Measurements from ENCODE around the gene CRYZ.
A peak's percentile ranks its signal among the peaks of the same experiment; 100 is the strongest.
"Not testable (repeated sequence)": the region's sequence is repeated elsewhere in the genome, so short reads cannot be mapped to it uniquely, and the experiment has no call there.

Gene CRYZ, protein sequence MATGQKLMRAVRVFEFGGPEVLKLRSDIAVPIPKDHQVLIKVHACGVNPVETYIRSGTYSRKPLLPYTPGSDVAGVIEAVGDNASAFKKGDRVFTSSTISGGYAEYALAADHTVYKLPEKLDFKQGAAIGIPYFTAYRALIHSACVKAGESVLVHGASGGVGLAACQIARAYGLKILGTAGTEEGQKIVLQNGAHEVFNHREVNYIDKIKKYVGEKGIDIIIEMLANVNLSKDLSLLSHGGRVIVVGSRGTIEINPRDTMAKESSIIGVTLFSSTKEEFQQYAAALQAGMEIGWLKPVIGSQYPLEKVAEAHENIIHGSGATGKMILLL

DNA sequence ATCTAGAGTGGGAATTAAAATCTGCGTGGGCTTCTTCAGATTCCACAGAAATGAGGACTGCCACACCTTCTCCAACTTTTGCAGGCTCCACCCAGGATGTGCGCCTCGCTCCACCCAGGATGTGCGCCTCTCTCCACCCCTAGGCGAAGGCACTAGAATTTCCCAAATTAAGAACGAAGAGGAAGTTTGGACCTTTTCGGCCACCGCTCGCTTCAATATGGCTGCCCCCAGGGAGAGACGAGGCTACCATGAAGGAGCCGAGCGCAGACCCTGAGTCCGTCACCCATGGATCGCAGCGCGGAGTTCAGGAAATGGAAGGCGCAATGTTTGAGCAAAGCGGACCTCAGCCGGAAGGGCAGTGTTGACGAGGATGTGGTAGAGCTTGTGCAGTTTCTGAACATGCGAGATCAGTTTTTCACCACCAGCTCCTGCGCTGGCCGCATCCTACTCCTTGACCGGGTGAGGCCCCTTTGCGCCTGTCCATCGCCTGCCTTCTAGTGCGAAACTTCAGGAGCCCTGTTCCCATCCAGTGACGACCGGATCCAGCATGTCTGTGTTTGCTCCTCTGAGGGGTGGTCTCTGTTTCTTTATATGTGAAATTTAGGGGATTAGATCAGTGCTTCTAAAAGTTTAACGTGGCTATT, at the start of gene CRYZ, which contains the start of gene TYW3:
TSS of gene CRYZ (minus strand) at position 91 of the 644 bp plus-strand sequence. CDS start 8,229 bp downstream, outside the sequence.
TSS of gene TYW3 (plus strand) at position 193 of the 644 bp plus-strand sequence. CDS start at position 286, 93 bp downstream.
- DNase-seq, result peak; percentile 94

DNA sequence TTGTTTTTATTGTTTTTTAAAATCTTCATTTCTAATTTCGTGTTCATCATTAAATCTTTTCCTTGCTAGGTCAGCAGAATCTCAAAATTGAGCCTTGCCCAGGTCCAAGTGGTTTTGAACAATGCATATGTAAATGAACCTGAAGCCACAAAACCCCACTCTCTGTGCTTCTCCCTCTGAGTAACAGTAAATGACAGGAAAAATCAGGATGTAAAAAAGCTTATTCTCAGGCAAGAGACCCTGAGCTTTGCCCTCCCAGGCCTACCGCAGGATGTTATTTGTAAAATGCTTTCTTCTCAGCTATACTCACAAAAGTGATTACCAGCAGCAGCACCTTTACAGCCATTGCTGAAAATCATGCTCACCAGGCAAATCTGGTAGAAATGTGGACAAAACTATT, 47.7 kb upstream of the CRYZ start:
- DNase-seq, result no peak

- no peak for DNase-seq
These were observed 46.9 kb upstream of the CRYZ start for GRCh38 chr1:74779750-74780149.

DNA sequence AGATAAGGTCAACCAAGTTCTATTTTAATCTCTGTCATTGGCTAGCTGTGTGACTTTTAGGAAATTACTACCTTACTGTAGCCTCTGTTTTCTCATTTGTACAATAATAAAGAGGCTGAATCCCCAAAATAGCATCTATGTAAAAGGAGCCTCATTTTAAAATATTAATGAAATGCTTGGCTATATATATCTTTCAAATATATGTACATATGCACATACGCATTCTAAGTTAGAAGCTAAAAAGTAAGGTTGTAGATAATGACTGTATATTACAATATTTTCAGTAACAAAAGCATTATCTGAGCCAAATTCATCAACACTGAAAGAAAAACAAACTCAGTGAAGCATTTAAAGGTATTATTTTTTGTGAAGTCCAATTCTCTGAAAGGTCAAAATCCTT, 44.7 kb upstream of the CRYZ start:
- DNase-seq, result no peak

- DNase-seq, result no peak
These were observed 42.9 kb upstream of the CRYZ start for GRCh38 chr1:74775735-74776134.

DNA sequence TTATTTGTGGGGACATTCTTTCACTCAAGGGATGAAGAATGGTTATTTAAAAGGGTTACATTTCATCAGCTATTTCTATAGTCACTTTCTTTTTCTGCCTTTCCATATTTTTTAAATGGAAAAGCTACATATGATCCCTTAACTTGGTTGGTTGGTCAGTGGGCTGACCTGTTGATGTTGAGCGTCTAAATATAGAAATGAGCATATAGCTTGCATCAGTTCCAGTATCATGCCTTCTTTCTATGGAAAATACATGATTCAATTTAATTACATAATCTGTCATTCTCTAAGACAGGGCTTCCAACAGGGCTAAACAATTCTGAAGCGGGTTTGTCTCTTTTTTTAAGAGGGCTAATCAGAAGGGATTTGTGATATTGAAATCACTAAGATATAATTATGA, 40.7 kb upstream of the CRYZ start:
- DNase-seq, result no peak

GRCh38 chr1:74772945-74773344, 40.1 kb upstream of the CRYZ start:
- DNase-seq, result no peak

- peak; percentile 66 for DNase-seq
These were observed 39.2 kb upstream of the CRYZ start for GRCh38 chr1:74771913-74772515.

DNA sequence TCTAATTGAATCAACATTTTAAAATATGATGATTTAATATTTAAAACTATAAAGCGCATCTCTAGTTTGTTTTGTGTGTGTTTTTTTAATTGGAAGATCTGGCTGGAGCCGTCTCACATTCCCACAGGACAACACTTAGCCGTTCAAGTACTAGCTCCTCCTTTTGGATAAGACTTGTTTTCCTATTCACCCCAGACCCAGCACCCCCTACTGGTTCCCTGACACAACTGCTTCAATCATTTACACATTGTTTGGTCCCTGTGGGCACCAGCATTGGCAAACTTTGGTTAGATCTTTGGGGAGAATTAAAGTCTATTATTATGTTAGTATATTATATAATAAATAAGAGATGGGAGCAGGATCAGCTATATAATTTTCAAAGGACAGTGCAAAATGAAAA, 34.6 kb upstream of the CRYZ start:
- no peak for DNase-seq

DNA sequence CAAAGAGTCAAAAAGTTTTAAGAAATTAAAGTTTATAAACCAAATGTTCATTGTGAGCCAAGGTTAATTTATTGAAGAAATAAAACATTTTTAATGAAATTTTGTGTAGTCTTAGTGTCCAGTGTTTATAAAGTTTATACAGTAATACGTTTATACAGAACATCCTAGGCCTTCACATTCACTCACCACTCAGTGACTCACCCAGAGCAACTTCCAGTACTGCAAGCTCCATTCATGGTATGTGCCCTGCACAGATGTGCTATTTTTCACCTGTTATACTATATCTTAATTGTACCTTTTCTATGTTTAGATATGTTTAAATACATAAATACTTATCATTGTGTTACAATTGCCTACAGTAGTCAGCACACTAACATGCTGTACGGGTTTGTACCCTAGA, 33.7 kb upstream of the CRYZ start:
- DNase-seq, result no peak

GRCh38 chr1:74763807-74764206, 31.0 kb upstream of the CRYZ start:
- DNase-seq, result no peak

DNA sequence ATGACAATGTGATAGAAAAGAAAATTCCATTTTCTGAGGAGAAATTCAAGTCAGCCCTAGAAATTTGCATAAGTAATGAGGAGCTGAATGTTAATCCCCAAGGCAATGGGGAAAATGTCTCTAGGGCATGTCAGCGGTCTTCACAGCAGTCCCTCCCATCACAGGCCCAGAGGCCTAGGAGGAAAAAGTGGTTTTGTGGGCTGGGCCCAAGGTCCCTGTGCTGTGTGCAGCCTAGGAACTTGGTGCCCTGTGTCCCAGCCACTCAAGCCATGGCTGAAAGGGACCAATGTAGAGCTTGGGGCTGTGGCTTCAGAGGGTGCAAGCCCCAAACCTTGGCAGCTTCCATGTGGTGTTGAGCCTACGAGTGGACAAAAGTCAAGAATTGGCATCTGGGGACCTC, 23.8 kb upstream of the CRYZ start:
- not testable (repeated sequence) for DNase-seq

DNA sequence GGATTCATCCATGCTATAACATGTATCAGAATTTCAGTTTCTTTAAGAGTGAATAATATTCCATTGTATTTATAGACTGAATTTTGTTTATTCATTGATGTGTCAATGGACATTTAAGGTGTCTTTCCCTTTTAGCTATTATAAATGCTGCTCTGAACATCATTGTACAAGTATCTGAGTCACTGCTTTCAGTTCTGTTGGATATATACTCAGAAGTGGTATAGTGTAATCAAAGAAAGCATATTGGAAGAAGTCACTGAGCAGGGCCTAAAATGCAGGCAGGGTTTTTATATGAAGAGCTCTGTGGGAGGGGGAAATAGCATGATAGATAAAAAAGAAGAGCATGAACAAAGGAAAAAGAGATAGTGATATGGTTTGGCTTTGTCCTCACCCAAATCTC, 22.6 kb upstream of the CRYZ start:
- no peak for DNase-seq

GRCh38 chr1:74753104-74753503, 20.3 kb upstream of the CRYZ start:
- no peak for DNase-seq

DNA sequence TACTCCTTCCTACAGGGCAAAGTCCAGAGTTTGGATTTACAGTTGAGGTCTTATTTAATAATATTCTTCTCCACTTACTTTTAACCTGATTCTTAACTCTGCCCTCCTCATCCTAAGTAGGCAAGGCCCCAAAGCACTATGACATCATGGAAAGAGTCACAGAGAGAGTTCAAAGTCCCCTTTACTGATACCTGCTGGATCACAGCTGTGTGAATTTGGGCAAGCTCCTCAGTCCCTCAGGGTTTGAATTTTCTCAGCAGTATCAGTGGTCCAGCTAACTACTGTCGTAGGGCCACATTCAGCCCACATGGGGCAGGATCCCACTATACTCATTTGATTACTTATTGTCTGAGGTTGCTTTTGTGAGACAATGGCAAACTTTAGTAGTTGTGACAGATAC, 16.1 kb upstream of the CRYZ start:
- DNase-seq, result no peak

- DNase-seq, result not testable (repeated sequence)
These were observed 12.4 kb upstream of the CRYZ start for GRCh38 chr1:74745247-74745646.

DNA sequence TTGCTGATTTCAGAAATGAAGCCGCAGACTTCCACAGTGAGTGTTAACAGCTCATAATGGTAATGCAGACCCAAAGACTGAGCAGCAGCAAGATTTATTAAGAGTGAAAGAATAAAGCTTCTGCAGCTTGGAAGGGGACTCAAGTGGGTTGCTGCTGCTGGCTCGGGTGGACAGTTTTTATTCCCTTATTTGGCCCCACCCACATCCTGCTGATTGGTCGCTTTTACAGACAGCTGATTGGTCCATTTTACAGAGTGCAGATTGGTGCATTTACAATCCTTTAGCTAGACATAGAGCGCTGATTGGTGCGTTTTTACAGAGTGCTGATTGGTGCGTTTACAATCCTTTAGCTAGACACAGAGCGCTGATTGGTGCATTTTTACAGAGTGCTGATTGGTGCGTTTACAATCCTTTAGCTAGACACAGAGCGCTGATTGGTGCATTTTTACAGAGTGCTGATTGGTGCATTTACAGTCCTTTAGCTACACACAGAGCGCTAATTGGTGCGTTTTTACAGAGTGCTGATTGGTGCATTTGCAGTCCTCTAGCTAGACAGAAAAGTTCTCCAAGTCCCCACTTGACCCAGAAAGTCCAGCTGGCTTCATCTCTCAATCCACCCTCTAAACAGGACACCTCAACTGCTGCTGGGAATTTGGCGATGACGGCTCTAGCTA, 7.6 kb upstream of the CRYZ start:
- DNase-seq, result not testable (repeated sequence)

DNA sequence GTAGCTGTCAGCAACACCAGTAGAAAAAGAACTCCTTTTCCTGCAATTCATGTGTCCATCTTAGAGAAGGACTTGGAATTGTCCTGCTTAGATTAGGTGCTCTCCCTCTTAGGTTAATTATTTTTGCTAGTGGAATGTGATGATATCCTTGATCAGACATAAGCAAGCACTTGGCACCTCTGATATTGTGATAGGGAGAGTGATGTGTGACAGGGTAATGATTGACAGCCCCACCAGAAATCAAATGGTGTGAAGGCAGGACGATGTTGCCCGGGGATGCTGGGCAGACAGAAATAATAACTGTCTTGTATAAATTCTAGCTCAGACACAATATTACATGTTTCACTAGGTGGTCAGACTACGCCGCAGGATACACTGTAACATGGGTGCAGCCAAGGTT, 4.5 kb upstream of the CRYZ start:
- DNase-seq, result no peak

- DNase-seq, result peak; percentile 73
These were observed 994 bp upstream of the CRYZ start for GRCh38 chr1:74733604-74734484.

DNA sequence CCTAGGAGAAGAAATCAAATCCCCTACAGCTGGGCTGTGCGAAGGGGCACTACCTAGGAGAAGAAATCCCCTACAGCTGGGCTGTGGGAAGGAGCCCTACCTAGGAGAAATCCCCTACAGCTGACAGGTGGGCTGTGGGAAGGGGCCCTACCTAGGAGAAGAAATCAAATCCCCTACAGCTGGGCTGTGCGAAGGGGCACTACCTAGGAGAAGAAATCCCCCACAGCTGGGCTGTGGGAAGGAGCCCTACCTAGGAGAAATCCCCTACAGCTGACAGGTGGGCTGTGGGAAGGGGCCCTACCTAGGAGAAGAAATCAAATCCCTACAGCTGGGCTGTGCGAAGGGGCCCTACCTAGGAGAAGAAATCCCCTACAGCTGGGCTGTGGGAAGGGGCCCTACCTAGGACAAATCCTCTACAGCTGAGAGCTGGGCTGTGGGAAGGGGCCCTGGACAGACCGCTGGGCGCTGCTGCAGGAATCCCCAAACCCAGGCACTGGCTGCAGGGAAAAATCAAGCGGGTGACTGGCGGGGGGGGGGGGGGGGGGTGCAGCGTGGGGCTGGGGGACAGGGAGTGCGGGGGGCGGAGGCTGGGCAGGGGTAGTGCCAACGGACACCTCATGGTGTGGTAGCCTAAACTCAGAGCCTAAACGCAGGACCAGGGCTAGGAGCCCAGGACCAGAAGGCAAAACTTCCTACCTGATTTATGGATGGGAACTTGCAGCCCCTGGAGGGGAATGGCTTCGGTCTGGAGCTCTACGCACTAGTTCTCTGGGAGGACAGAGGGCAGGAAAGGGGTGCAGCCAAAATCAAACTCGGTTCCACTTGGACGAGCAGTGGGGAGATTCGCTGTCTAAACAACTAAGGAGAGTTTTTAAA, 541 bp downstream of the CRYZ start:
- DNase-seq, result not testable (repeated sequence)

DNA sequence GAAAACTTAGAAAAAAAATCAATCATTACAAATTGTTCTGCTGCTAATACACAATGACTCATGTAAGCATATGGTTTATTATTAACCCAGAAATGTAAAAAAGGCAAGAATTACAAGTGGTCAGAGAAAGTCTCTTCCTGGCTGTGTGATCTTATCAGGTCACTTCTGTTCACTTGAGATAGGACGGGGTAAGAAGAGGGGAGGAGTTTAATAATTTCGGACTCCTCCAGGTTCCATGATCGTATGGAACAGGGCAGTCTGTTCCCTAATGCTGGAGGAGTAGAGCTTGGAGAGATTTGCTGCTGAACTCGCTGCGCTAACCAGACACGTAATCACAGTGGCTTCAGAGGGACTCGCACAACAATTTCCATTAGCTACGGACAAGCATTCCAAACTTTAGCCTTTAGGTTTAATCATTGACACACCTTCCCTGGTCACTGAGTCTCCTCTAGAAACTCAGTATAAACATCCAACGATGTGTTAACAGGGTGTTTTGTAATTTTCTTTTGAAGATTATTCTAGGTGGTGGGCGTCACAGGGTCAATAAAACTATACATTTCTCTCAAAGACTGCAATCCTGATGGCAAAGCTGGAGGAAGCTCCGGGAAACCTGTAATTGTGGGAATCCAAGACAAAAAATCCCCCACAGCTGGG, 1.3 kb downstream of the CRYZ start:
- DNase-seq, result no peak
